Fibroblast of skin of back (primary cell): ENCODE results near the gene PAM16.
A peak's percentile ranks its signal among the peaks of the same experiment; 100 is the strongest.
"Not testable (repeated sequence)": the region's sequence is repeated elsewhere in the genome, so short reads cannot be mapped to it uniquely, and the experiment has no call there.

Experiments used
- DNase-seq: peaks from one replicate; pipeline ENCODE4 v3.0.0-alpha.2; 2013

The PAM16 gene

DNA sequence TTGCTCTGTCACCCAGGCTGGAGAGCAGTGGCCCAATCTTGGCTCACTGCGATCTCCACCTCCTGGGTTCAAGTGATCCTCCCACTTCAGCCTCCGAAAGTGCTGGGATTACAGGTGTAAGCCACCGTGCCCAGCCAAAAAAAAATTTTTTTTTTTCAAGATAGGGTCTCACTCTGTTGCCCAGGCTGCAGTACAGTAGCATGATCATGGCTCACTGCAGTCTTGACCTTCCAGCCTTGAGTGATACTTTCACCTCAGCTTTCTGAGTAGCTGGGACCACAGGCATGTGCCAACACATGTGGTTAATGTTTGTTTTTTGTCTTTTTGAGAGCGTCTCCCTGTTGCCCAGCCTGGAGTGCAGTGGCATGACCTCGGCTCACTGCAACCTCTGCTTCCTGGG is 1.7 kb upstream of the PAM16 start:
- no peak for DNase-seq

DNA sequence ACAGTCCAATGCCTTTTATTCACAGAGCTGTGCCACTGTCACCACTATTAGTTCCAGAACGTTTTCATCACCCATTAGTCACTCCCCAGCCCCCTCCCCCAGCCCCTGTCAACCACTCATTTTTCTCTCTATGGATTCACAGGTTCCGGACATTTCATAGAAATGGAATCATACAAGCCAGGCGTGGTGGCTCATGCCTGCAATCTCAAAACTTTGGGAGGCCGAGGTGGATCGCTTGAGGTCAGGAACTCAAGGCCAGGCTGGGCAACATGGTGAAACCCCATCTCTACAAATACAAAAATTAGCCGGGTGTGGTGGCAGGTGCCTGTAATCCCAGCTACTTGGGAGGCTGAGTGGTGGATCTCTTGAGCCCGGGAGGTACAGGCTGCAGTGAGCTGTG is 759 bp upstream of the PAM16 start:
- DNase-seq, result peak; percentile 89

DNA sequence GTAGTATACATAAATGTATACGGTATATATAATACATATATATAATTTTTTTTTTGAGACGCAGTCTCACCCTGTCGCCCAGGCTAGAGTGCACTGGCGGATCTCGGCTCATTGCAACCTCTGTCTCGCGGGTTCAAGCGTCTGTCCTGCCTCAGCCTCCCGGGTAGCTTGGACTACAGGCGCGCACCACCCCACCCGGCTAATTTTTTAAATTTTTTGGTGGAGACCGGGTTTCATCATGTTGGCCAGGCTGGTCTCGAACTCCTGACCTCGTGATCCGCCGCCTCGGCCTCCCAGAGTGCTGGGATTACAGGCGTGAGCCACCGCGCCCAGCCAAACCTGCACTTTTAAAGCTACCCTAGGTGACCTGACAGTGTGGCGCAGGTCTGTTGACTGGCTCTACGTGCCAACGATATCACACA is 745 bp downstream of the PAM16 start:
- no peak for DNase-seq

DNA sequence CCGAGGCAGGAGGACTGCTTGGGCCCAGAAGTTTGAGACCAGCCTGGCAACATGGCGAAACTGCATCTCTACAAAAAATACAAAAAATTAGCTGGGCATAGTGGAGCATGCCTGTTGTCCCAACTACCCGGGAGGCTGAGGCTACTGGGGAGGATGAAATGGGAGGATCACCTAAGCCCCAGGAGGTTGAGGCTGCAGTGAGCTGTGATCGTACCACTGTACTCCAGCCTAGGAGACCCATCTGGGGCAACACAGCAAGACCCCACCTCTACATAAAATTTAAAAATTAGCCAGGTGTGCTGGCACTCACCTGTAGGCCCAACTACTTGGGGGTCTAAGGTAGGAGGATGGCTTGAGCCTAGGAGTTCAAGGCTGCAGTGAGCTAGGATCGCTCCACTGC is 1.8 kb downstream of the PAM16 start:
- DNase-seq, result no peak

DNA sequence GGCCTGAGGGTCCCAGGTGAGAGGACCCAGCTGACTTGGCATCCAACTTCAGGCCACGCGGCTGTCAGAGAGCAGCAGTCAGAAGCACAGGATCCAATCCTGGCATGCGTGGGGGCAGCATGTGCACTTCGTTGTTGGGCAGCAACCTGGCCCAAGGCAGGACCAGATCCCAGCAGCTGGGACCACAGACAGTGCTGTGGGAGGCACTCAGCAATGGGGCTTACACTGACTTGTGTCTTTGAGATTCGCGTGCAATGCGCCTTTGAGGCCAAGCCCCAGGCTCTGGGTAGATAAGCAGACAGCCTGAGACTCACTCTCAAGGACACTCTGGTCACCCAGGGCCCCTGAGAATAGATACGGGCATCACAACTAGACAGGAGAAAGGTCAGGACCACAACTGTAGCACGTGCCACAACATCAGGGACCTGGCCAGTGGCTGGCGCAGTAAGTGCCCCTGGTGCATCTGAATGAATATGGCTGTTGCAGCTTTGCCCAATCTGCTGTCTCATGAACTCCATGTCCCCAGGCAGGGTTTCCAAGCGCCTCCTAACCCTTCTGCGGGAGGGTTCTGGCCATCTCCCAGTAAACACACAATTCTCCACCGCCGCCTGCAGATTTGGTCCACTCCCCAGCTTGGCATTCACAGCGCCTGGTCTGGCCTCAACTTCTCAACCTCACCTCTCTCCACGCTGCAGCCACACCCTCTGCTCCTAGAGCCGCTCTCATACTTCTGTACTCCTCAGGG is 3.2 kb downstream of the PAM16 start:
- no peak for DNase-seq

DNA sequence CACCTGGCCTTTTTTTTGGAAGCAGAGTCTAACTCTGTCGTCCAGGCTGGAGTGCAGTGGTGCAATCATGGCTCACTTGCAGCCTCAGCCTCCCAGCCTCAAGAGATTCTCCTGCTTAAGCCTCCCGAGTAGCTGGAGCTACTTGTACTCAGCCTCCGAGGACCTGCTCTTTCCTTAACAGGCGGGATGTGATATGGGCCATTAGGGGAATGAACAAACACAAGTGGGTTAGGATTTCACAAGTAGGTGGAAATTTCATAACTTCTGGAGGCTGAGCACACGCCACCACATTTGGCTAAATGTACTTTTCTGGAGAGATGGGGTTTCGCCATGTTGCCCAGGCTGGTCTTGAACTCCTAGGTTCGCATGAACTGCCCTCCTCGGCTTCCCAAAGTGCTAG is 4.1 kb downstream of the PAM16 start:
- no peak for DNase-seq

DNA sequence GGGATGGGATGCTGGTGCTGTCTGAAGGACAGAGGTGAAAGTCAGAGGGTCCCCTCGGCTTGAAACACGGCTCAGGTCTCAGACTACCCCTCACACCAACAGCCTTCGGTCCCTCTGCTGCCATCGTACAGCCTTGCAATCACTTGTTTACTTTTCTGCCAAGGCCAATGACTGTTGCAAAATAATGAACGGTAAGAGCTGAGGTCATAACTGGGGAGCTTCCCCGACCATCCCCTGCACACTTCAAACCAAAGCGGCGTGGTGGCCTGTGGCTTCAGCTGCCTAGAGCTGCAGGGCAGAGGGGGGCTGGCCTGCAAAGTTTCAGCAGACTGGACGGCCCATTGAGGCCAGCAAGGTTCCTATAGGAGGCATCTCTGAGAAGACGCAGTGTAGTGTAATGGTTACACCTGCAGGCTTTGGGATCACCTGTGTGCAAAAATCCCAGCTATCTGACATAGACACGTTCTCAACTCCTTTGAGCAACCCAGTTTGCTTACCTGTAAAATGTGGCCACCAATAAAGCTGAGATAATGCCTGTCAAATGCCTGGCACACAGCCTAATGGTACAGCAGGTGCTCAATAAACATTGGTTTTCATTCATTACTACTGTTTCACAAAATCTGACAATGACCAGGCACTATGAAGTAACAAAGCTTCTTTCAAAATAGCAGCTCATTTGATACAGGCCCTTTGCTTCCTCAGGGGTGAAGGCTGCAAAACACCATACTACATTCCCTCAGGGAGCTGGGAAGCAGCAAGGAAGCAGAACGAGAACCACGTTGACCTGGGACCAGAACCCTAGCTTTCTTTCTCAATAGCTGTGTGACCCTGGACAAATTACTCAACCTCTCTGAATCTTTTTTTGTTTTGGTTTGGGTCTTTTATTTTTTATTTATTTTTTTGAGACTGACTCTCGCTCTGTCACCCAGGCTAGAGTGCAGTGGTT is 5.0 kb downstream of the PAM16 start:
- no peak for DNase-seq

DNA sequence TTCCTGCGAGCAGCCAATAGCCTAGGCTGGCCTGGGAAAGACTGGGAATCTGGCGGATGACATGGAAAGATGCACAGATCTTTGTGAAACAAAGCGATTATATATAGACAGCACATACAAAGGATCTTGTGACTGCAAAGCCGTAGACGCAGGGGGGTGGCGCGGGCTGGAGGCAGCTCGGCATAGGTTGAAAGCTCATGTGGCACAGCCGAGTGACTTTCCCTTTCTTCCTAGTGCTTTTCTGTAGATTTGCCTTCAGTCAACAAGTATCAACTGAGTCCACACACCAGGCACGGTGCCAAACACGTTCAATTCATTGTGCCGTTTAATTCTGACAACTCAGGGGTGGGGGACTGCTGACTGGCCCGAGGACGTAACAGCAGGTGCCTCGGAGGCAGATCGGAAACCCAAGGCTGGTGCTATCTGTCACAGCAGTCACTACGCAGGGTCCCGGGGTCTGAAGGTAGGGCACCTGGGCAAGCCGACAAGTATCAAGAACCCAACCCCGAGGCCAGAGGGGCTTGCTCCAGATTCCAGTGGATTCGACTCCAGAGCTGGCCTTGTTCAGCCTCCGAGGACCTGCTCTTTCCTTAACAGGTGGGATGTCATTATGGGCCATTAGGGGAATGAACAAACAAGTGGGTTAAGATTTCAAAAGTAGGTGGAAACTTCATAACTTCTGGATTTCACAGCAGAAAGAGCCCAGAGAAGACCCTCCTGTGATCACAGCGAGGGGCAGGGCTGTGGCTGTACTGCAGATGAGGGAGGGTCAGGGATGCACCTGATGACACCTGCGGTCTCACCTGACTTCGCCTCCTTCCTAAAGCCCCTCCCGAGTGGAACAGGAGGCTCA is 5.9 kb downstream of the PAM16 start:
- DNase-seq, result no peak

DNA sequence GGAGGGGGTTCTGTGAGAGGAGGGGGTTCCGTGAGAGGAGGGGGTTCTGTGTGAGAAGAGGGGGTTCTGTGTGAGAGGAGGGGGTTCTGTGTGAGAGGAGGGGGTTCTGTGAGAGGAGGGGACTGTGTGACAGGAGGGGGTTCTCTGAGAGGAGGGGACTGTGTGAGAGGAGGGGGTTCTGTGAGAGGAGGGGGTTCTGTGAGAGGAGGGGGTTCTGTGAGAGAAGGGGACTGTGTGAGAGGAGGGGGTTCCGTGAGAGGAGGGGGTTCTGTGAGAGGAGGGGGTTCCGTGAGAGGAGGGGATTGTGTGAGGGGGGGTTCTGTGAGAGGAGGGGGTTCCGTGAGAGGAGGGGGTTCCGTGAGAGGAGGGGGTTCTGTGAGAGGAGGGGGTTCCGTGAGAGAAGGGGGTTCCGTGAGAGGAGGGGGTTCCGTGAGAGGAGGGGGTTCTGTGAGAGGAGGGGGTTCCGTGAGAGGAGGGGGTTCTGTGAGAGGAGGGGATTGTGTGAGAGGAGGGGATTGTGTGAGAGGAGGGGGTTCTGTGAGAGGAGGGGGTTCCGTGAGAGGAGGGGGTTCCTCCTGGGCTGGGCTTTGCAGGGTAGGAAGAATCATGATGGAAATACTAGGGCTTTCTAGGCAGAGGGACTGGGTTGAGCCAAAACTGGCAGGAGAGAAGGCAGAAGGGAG is 6.7 kb downstream of the PAM16 start:
- not testable (repeated sequence) for DNase-seq

DNA sequence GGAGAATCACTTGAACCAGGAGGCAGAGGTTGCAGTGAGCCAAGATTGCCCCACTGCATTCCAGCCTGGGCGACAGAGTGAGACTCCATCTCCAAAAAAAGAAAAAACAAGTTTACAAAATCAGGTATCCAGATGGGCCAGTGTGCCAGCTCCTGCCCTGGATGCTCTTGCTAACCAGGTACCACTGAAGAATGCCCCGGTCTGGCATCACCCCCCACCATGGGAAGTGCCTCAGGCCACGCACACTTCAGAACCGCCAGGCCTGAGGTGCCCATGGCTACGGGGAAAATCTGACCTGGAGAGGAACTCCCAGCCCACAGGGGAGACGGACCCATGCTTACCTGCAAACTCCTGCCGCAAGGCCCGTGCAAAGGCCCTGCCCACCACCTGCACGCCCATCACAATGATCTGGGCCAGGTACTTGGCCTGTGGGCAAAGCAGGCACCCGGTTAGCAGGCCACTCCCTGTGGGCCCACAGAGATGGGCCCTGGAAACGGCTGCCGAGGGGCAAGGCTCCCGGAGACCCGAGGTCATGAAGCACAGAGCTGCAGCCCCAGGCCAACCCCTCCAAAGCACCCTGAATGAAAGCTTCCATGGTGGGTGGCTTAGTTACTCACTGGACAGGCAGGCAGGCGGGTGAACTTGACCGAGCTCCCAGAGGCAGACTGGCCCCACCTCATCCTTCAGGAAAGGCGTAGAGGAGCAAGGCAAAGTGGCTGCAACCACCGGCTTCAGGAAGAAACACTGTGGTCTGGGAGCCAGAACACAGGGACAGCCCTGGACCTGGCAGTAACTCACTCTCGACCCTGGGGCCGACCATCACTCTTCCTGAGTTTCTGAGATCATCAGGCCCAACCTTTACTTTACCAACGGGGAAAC is 8.0 kb downstream of the PAM16 start:
- no peak for DNase-seq

DNA sequence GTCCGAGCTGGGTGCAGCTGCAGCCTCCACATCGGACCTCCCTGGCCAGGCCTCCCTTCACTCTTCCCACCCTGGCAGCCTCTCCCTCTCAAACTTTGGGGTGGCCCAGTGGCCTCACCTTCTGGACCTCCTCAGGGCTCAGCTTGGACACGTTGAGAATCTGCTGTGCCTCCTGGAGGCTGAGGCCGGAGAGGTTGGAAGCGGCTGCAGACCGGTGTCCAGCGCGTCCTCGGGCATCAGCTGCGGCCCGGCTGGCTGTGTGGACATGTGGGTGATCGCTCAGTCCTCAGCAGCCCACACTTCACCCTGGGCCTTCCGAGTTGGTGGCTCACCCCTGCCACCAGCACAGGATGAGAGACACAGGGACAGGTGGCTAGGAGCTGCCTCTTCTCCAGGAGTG is 9.9 kb downstream of the PAM16 start:
- DNase-seq, result no peak

DNA sequence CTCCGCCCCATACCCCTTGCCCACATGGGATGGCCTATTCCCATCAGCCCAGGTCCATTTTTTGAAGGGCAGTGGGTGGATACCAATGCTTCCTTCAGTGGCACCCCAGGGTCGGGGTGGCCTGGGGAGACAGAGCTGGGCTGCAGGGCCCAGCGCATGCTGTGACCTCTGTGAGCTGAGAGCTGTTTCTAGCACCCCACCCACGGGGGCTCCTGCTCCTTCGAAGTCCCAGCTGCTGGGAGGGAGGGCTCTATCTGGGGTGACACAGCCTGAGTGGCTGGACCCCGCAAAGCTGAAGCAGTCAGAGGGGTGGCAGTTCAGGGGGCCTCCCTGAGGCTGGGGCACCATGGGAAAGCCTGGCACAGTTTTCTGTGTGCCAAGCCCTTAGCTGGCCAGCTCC is 10.7 kb downstream of the PAM16 start:
- DNase-seq, result no peak

DNA sequence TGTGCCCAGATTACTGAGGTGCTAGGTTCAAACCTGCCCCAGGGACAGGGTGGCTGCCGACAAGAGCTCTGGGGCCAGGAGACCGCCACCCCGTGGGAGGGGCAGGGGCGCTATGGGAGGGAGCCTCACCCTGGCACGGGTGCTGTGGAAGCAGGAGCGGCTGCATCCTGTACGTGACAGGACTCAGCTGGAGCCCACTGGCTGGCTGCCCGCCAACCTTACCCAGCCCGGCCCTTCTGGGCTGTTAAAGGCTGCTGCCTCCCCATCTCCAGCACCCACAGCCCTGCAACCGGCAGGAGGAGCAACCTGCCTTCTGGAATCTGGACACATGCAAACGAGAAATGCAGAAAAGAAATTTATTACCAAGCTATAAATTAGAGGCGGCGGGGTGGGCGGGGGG is 11.2 kb downstream of the PAM16 start:
- peak; percentile 52 for DNase-seq

DNA sequence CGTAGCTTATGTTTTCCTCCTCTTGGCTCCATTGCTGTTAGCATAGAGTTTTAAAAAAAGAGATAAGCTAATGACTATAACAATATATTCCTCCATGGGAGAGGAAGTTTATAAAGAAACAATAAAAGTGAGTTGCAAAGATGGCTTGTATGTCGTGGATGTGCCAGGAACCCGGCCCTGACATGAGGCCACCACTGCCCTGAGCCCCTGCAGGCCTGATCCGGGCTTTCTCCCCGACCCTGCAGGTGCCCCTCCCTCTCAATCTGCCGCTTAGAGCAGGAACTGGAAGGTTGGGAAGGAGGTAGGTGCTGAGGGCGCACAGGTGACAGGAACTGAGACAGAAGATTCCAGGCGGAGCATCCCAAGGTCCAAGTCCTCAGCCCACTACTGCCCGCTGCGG is 11.7 kb downstream of the PAM16 start:
- DNase-seq, result no peak

DNA sequence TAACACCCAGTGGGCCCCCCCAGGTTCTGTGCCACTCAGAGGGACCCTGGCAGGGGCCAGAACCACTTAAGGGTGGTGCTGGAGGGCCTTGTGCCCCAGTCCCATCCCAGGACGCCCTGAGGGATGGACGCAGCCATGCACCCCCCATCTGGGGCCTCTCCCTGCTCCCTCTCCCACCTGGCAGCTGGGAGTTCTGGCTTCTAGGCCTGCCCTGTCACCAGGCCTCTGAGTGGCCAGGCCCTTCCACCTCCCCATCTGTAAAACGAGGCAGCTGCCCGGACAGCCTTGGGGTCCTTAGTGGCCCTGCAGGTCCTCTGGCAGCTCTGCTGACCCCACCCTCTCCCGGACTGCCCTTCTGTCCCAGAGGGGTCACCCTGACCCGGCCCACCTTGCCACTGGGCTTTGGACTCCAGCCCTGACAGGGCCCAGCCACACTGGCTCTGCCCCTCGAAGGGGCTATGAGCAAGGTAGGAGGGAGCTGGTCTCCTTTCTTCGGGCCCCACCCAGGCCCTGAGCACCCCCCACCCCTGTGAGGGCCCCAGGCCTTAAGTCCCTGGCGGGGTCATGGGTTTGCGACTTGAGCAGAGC is 12.3 kb downstream of the PAM16 start:
- no peak for DNase-seq

DNA sequence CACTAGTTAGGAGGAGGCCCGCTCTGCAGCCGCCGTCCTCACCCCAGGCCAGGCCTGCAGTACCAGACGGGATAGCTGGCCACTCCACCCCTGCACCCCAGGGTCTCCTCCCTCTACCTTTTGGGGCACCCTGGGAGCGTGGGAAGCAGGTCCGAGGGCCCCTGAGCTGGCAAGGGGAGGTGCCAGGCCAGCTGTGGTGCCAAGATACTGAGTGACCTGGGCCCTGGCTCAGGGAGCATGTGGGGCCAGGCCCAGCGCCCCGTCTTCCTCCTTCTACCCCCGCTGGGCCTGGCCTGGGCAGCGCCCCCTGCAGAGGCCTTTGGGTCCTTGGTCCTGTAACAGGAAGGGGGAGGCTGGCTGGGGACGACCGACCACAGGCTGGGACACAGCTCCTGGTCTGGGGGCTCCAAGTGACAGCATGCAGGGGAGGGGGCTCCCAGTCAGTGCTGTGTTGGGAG is 13.0 kb downstream of the PAM16 start:
- DNase-seq, result no peak

DNA sequence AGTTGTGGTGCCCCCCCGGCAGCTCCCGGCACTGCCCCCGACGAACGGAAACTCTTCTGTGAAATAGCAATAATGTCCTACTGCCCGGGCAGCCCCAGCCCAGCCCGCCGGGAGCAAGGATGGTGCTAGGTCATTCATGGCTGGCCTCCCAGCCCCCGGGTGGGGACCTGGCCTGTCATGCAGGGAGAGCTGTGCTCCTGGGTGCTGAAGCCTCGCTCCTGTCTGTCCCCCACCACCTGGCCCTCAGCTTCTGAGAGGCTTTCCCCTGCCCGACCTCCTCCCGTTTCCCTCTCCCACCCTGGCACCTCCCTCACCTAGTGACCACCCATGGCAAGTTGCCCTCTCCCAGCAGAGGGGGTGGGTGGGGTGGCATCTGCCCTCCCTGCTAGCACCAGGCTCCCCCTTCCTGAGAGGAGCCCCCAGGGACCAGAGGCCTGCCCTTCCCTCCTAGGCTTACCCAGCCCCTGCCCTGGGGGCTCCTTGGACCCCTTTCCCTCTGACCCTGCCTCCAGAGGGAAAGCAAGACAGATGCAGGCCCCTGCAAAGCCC is 13.5 kb downstream of the PAM16 start:
- no peak for DNase-seq

DNA sequence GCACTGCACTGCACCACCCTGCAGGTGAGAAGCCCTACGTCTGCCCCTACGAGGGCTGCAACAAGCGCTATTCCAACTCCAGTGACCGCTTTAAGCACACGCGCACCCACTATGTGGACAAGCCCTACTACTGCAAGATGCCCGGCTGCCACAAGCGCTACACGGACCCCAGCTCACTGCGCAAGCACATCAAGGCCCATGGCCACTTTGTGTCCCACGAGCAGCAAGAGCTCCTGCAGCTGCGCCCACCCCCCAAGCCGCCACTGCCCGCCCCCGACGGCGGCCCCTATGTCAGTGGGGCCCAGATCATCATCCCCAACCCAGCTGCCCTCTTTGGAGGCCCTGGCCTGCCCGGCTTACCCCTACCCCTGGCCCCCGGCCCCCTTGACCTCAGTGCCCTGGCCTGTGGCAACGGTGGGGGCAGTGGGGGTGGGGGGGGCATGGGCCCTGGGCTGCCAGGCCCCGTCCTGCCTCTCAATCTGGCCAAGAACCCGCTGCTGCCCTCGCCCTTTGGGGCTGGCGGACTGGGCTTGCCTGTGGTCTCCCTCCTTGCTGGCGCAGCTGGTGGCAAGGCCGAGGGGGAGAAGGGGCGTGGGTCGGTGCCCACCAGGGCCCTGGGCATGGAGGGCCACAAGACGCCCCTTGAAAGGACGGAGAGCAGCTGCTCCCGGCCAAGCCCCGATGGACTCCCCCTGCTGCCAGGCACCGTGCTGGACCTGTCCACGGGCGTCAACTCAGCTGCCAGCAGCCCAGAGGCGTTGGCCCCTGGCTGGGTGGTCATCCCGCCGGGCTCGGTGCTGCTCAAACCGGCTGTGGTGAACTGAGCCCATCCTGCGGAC is 14.2 kb downstream of the PAM16 start:
- no peak for DNase-seq

DNA sequence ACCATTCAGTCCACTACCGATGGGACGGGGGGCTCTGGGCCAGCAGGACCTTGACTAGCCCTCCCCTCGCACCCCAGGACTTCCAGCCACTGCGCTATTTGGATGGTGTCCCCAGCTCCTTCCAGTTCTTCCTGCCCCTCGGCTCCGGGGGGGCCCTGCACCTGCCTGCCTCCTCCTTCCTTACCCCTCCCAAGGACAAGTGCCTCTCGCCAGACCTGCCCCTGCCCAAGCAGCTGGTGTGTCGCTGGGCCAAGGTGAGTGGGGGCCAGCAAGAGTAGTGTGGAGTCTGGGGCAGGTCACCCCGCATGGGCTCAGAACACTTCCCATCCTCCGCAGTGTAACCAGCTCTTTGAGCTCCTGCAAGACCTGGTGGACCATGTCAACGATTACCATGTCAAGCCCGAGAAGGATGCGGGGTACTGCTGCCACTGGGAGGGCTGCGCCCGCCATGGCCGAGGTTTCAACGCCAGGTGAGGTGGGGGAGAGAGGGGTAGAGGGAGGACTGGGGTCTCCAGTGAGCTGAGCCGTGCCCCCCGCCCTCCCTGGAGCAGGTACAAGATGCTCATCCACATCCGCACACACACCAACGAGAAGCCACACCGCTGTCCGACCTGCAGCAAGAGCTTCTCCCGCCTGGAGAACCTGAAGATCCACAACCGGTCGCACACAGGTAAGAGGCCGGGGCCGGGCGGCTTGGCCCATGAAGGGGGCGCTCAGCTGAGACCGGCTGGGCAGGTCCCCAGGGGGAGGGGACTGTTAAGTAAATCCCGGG is 16.2 kb downstream of the PAM16 start:
- no peak for DNase-seq
